ENCODE measurements around the gene INPP5D. TPM values are rescaled to one million over a fixed set of nuclear protein-coding genes. Genes with fewer than 3 reads are reported as not detected.

INPP5D gene
- polyA plus RNA-seq, 3 donors = 30.6 to 90.2 (median 54.8) TPM

DNA sequence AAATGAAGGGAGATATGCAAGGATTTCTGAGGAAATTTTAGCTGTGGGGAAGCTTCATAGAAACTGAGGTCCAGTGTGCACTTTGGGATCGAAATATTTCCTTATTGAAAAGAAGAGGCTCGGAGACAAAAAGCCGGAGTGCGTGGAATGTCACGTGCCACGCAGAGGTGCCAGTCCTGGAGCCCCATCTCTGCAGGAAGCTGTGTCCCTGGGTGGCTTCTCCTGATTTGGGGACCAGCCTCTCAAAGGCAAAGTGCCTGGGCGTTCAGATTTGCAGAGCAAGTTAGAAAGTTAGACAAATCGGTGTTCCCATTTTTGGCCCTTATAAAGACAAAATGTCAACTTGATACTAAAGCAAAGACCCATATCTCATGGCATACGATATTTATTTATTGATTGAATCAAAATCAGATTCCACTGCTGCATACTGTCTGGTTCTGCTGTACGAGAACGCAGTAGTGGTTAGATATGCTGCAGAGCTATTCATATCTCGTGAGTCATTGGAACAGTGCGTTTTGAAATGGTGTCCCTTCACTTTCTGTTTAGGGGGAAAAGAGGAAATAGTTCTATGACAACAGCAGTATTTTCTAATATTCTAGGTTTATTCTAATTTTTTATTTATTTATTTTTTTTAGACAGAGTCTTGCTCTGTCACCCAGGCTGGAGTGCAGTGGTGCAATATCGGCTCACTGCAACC is 182.2 kb downstream of the INPP5D start:
- no peaks in the 10 kb centered on the region for H3K36me3 Mint-ChIP-seq
- H3K9ac ChIP-seq (ENCODE audit: insufficient read depth, low read length, poor library complexity, severe bottlenecking) = peak overlapping the region; percentile 39
- DNase-seq = peak; percentile 85 to 94 (median 91)

DNA sequence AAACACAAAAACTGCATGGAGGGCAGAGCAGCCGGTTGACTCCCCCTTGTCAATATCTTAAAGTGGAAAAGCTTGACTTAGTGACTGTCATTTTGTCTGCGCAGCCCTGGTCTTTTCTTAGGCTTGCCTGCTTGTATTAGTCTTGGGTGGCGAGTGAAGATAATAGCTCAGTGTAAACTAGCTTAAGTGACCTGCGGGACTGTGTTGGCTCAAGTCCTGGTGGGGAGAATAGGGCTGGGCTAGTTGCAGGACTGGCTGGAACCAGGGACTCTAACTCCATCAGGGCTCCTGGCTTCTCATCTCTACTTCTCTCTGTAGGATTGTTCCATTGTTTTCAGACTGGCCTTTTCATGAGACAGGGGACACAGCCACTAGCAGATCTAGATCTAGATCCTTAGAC is 183.2 kb downstream of the INPP5D start:
- WGBS (ENCODE audit: insufficient coverage) = 100% methylated on average over 2 of the region's 4 CpGs
- peaks cover 0 to 2% (median 0%) of the 10 kb centered on the region in 3 donors for H3K27me3 Mint-ChIP-seq (ENCODE audit: low read depth in 3 of 3)
- peak overlapping the region in 1 of 3 experiments; percentile 23 for H3K4me3 ChIP-seq (replicated peaks in 1 of 3; ENCODE audit: low read depth in 2 of 3, low read length in 3 of 3)
- H3K27ac Mint-ChIP-seq = peak overlapping the region; percentile 86 to 93 (median 89)
- H3K36me3 Mint-ChIP-seq = no peaks in the 10 kb centered on the region
- H3K36me3 ChIP-seq (replicated peaks in 1 of 2; ENCODE audit: control insufficient read depth in 1 of 2, insufficient read depth in 2 of 2, low read length in 2 of 2) = no peaks in the 10 kb centered on the region
- no peak overlapping the region for H3K9ac ChIP-seq (ENCODE audit: insufficient read depth, low read length, poor library complexity, severe bottlenecking)
- no peak overlapping the region for H3K4me2 ChIP-seq (replicated peaks; ENCODE audit: extremely low read depth, low read length, poor library complexity, severe bottlenecking)
- intact Hi-C loops (cut with micrococcal nuclease) = loop anchor here (5.0 to 10.0 kb wide), 3 partner anchors 149 to 181 kb away; partner anchors contain the start of gene INPP5D (in 1 of the 2)
- TF ChIP-seq, protein P1, sequence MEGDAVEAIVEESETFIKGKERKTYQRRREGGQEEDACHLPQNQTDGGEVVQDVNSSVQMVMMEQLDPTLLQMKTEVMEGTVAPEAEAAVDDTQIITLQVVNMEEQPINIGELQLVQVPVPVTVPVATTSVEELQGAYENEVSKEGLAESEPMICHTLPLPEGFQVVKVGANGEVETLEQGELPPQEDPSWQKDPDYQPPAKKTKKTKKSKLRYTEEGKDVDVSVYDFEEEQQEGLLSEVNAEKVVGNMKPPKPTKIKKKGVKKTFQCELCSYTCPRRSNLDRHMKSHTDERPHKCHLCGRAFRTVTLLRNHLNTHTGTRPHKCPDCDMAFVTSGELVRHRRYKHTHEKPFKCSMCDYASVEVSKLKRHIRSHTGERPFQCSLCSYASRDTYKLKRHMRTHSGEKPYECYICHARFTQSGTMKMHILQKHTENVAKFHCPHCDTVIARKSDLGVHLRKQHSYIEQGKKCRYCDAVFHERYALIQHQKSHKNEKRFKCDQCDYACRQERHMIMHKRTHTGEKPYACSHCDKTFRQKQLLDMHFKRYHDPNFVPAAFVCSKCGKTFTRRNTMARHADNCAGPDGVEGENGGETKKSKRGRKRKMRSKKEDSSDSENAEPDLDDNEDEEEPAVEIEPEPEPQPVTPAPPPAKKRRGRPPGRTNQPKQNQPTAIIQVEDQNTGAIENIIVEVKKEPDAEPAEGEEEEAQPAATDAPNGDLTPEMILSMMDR (IDR thresholded peaks at IDR 0.05) = no peak
- no peak overlapping the region for H3K4me3 Mint-ChIP-seq
- H3K4me1 ChIP-seq (ENCODE audit: control insufficient read depth in 1 of 2, insufficient read depth in 2 of 2, low read length in 2 of 2) = peaks cover 57 to 59% of the 10 kb centered on the region in 2 donors
- H2AFZ ChIP-seq (ENCODE audit: insufficient read depth, low read depth, low read length, poor library complexity, severe bottlenecking) = no peak overlapping the region
- no peaks in the 10 kb centered on the region for H3K79me2 ChIP-seq (ENCODE audit: insufficient read depth, low read length)
- H3K9me3 Mint-ChIP-seq = peaks cover 0 to 11% (median 2%) of the 10 kb centered on the region in 7 donors
- H3K9me3 ChIP-seq (replicated peaks in 1 of 2; ENCODE audit: control insufficient read depth in 1 of 2, insufficient read depth in 1 of 2, low read length in 2 of 2) = no peaks in the 10 kb centered on the region
- peak overlapping the region; percentile 45 for H3K27ac ChIP-seq (ENCODE audit: low read depth in 1 of 2, low read length in 2 of 2)
- H3K27me3 ChIP-seq (ENCODE audit: control insufficient read depth in 2 of 2, insufficient read depth in 2 of 2, low read length in 2 of 2) = no peaks in the 10 kb centered on the region
- no peaks in the 10 kb centered on the region for H4K20me1 ChIP-seq (ENCODE audit: insufficient read depth, low read length)
- no peak for DNase-seq
- H3K4me1 Mint-ChIP-seq = peaks cover 56% of the 10 kb centered on the region

More for the DNA sequence above, 182.2 kb downstream of the INPP5D start:
- Mint-ChIP-seq H3K9me3 (peaks cover 0 to 11% (median 2%) of the 10 kb centered on the region in 7 donors), H3K27ac (peak overlapping the region; percentile 88 to 95 (median 94)), H3K27me3 (ENCODE audit: low read depth in 3 of 3) (peaks cover 0 to 5% (median 2%) of the 10 kb centered on the region in 3 donors), H3K4me3 (peak overlapping the region; percentile 16 to 63), H3K4me1 (peaks cover 50% of the 10 kb centered on the region)
- Histone ChIP-seq H3K4me2 (replicated peaks; ENCODE audit: extremely low read depth, low read length, poor library complexity, severe bottlenecking) (peak overlapping the region; percentile 68), H3K4me3 (replicated peaks in 1 of 3; ENCODE audit: low read depth in 2 of 3, low read length in 3 of 3) (peak overlapping the region in 1 of 3 experiments; percentile 61), H3K9me3 (replicated peaks in 1 of 2; ENCODE audit: control insufficient read depth in 1 of 2, insufficient read depth in 1 of 2, low read length in 2 of 2) (no peaks in the 10 kb centered on the region), H3K27ac (ENCODE audit: low read depth in 1 of 2, low read length in 2 of 2) (peak overlapping the region; percentile 72 to 86), H3K27me3 (ENCODE audit: control insufficient read depth in 2 of 2, insufficient read depth in 2 of 2, low read length in 2 of 2) (no peaks in the 10 kb centered on the region), H3K4me1 (ENCODE audit: control insufficient read depth in 1 of 2, insufficient read depth in 2 of 2, low read length in 2 of 2) (peaks cover 47 to 49% of the 10 kb centered on the region in 2 donors), H3K79me2 (ENCODE audit: insufficient read depth, low read length) (no peaks in the 10 kb centered on the region), H2AFZ (ENCODE audit: insufficient read depth, low read depth, low read length, poor library complexity, severe bottlenecking) (peak overlapping the region; percentile 66), H3K36me3 (replicated peaks in 1 of 2; ENCODE audit: control insufficient read depth in 1 of 2, insufficient read depth in 2 of 2, low read length in 2 of 2) (no peaks in the 10 kb centered on the region), H4K20me1 (ENCODE audit: insufficient read depth, low read length) (no peaks in the 10 kb centered on the region)
- 54% methylated on average over 9 of the region's 14 CpGs for WGBS (ENCODE audit: insufficient coverage)
- TF ChIP-seq, protein P1 (IDR thresholded peaks at IDR 0.05) = no peak
- intact Hi-C loops (cut with micrococcal nuclease) = loop anchor here (5.0 to 10.0 kb wide), 3 partner anchors 148 to 180 kb away; partner anchors contain the start of gene INPP5D (in 1 of the 2)

Measured in CD14-positive monocyte (primary cell).